Mesendoderm (in vitro differentiated cells): ENCODE data around the gene KCNQ5.

Experiments
- DNase-seq: peaks from one replicate; pipeline ENCODE4 v3.0.0; 2013
- H2AK5ac ChIP-seq: 2 replicates; pipeline ENCODE4 v1.6.1; 2013; ENCODE audit warnings: low read length, inconsistent platforms
- H2BK120ac ChIP-seq: 2 replicates; pipeline ENCODE4 v1.6.1; 2013; ENCODE audit warnings: low read depth, mild to moderate bottlenecking, low read length, moderate library complexity, mixed read lengths
- H2BK15ac ChIP-seq: replicated peaks from 2 replicates; pipeline ENCODE4 v1.6.1; 2013; ENCODE audit warnings: low read depth, mild to moderate bottlenecking, moderate library complexity
- H2BK5ac ChIP-seq: 2 replicates; pipeline ENCODE4 v1.6.1; 2013; ENCODE audit warnings: low read length, inconsistent platforms
- H3K18ac ChIP-seq: 2 replicates; pipeline ENCODE4 v1.6.1; 2013; ENCODE audit warnings: mild to moderate bottlenecking, low read length, mixed read lengths
- H3K23ac ChIP-seq: one replicate; pipeline ENCODE4 v1.6.1; 2013; ENCODE audit warnings: low read length
- H3K27ac ChIP-seq: 2 replicates; pipeline ENCODE4 v1.5.1; 2013; ENCODE audit warnings: low read depth, mild to moderate bottlenecking, inconsistent platforms, low read length, moderate library complexity
- H3K27me3 ChIP-seq: 2 replicates; pipeline ENCODE4 v1.6.1; 2013; ENCODE audit warnings: low read length, control low read depth, mild to moderate bottlenecking, inconsistent platforms; ENCODE audit not compliant: insufficient read depth, poor library complexity
- H3K36me3 ChIP-seq: 2 replicates; pipeline ENCODE4 v1.6.1; 2013; ENCODE audit warnings: low read length, inconsistent platforms; ENCODE audit not compliant: control insufficient read depth, insufficient read depth
- H3K4ac ChIP-seq: one replicate; pipeline ENCODE4 v1.6.1; 2013; ENCODE audit warnings: low read depth, mild to moderate bottlenecking, low read length, moderate library complexity
- H3K4me1 ChIP-seq: 2 replicates; pipeline ENCODE4 v1.6.1; 2013; ENCODE audit warnings: low read depth, low read length, inconsistent platforms; ENCODE audit not compliant: control insufficient read depth
- H3K4me2 ChIP-seq: 2 replicates; pipeline ENCODE4 v1.6.1; 2013; ENCODE audit warnings: low read length
- H3K4me3 ChIP-seq: 2 replicates; pipeline ENCODE4 v1.5.1; 2013; ENCODE audit warnings: mild to moderate bottlenecking, low read length
- H3K56ac ChIP-seq: one replicate; pipeline ENCODE4 v1.6.1; 2013; ENCODE audit warnings: low read length
- H3K79me1 ChIP-seq: 2 replicates; pipeline ENCODE4 v1.6.1; 2013; ENCODE audit warnings: low read length, inconsistent platforms
- H3K79me2 ChIP-seq: 2 replicates; pipeline ENCODE4 v1.6.1; 2013; ENCODE audit warnings: mild to moderate bottlenecking, low read length; ENCODE audit not compliant: control insufficient read depth, insufficient read depth
- H3K9ac ChIP-seq: 2 replicates; pipeline ENCODE4 v1.6.1; 2013; ENCODE audit warnings: low read length, inconsistent platforms
- H4K5ac ChIP-seq: one replicate; pipeline ENCODE4 v1.6.1; 2013; ENCODE audit warnings: low read length
- H4K8ac ChIP-seq: one replicate; pipeline ENCODE4 v1.6.1; 2013; ENCODE audit warnings: low read depth, mild to moderate bottlenecking, control low read depth, low read length, moderate library complexity
- WGBS: extraction: QIAGEN DNeasy Blood & Tissue Kit; methylation state at CpG from one replicate; pipeline ENCODE4 v1.1.7; 2013; ENCODE audit warnings: low lambda C conversion rate, missing lambda C conversion rate; ENCODE audit not compliant: insufficient coverage; ENCODE audit errors: extremely low coverage; 5-methylcytosine and 5-hydroxymethylcytosine counted together

Gene KCNQ5

GRCh38 chr6:72857791-72858585 lies 236.1 kb downstream of the KCNQ5 start:
- H2BK5ac ChIP-seq = no peak overlapping the region
- peak; percentile 8 for DNase-seq
- no peak overlapping the region for H2BK120ac ChIP-seq
- H2AK5ac ChIP-seq = no peak overlapping the region
- no peaks in the 10 kb centered on the region for H3K79me1 ChIP-seq
- no peak overlapping the region for H4K5ac ChIP-seq
- no peaks in the 10 kb centered on the region for H3K27me3 ChIP-seq
- no peak overlapping the region for H3K23ac ChIP-seq
- no peaks in the 10 kb centered on the region for H3K4me1 ChIP-seq
- H3K27ac ChIP-seq = no peak overlapping the region
- WGBS = no CpG with 5 or more reads among the region's 4 CpGs
- H3K18ac ChIP-seq = no peak overlapping the region
- H3K56ac ChIP-seq = no peak overlapping the region
- no peak overlapping the region for H3K4ac ChIP-seq
- H3K79me2 ChIP-seq = no peaks in the 10 kb centered on the region
- no peaks in the 10 kb centered on the region for H3K36me3 ChIP-seq
- H2BK15ac ChIP-seq = no peak overlapping the region
- H3K9ac ChIP-seq = no peak overlapping the region
- H3K4me3 ChIP-seq = no peak overlapping the region
- H4K8ac ChIP-seq = no peak overlapping the region
- H3K4me2 ChIP-seq = no peak overlapping the region

GRCh38 chr6:72861059-72861458 lies 239.2 kb downstream of the KCNQ5 start:
- no peaks in the 10 kb centered on the region for H3K27me3 ChIP-seq
- H3K79me1 ChIP-seq = no peaks in the 10 kb centered on the region
- no peak overlapping the region for H3K56ac ChIP-seq
- no peak overlapping the region for H3K27ac ChIP-seq
- no peak overlapping the region for H3K18ac ChIP-seq
- H4K8ac ChIP-seq = no peak overlapping the region
- no peaks in the 10 kb centered on the region for H3K36me3 ChIP-seq
- no peak overlapping the region for H3K4me3 ChIP-seq
- no peak overlapping the region for H3K9ac ChIP-seq
- H3K23ac ChIP-seq = no peak overlapping the region
- no peaks in the 10 kb centered on the region for H3K4me1 ChIP-seq
- no peak overlapping the region for H4K5ac ChIP-seq
- no peaks in the 10 kb centered on the region for H3K79me2 ChIP-seq
- H3K4me2 ChIP-seq = no peak overlapping the region
- no peak overlapping the region for H2BK15ac ChIP-seq
- no peak for DNase-seq
- H2BK5ac ChIP-seq = no peak overlapping the region
- no peak overlapping the region for H3K4ac ChIP-seq
- WGBS = no CpG with 5 or more reads among the region's 2 CpGs
- no peak overlapping the region for H2AK5ac ChIP-seq
- no peak overlapping the region for H2BK120ac ChIP-seq

- no peak for DNase-seq
- Histone ChIP-seq H3K27me3 (no peaks in the 10 kb centered on the region), H2BK15ac (no peak overlapping the region), H3K9ac (no peak overlapping the region), H4K5ac (no peak overlapping the region), H3K23ac (no peak overlapping the region), H3K4me2 (no peak overlapping the region), H2BK120ac (no peak overlapping the region), H4K8ac (no peak overlapping the region), H3K18ac (no peak overlapping the region), H3K36me3 (no peaks in the 10 kb centered on the region), H3K27ac (no peak overlapping the region), H3K79me1 (no peaks in the 10 kb centered on the region), H3K4me1 (no peaks in the 10 kb centered on the region), H2AK5ac (no peak overlapping the region), H3K4ac (no peak overlapping the region), H3K4me3 (no peak overlapping the region), H3K56ac (no peak overlapping the region), H3K79me2 (no peaks in the 10 kb centered on the region), H2BK5ac (no peak overlapping the region)
- WGBS = no CpG with 5 or more reads among the region's 2 CpGs
These were observed 240.1 kb downstream of the KCNQ5 start for GRCh38 chr6:72861935-72862432.

GRCh38 chr6:72863131-72863530 lies 241.3 kb downstream of the KCNQ5 start:
- H3K27ac ChIP-seq = no peak overlapping the region
- no peak overlapping the region for H3K4ac ChIP-seq
- no peak overlapping the region for H4K5ac ChIP-seq
- H4K8ac ChIP-seq = no peak overlapping the region
- no peaks in the 10 kb centered on the region for H3K4me1 ChIP-seq
- no peak overlapping the region for H2AK5ac ChIP-seq
- H3K9ac ChIP-seq = no peak overlapping the region
- H3K18ac ChIP-seq = no peak overlapping the region
- no peak overlapping the region for H2BK120ac ChIP-seq
- no peaks in the 10 kb centered on the region for H3K36me3 ChIP-seq
- no peaks in the 10 kb centered on the region for H3K27me3 ChIP-seq
- no peak overlapping the region for H3K56ac ChIP-seq
- DNase-seq = peak; percentile 6
- H3K79me2 ChIP-seq = no peaks in the 10 kb centered on the region
- WGBS = no CpG with 5 or more reads among the region's 1 CpG
- H3K79me1 ChIP-seq = no peaks in the 10 kb centered on the region
- no peak overlapping the region for H3K4me3 ChIP-seq
- no peak overlapping the region for H2BK5ac ChIP-seq
- H3K4me2 ChIP-seq = no peak overlapping the region
- no peak overlapping the region for H2BK15ac ChIP-seq
- H3K23ac ChIP-seq = no peak overlapping the region

- no peaks in the 10 kb centered on the region for H3K27me3 ChIP-seq
- no peak overlapping the region for H3K4ac ChIP-seq
- H3K27ac ChIP-seq = no peak overlapping the region
- no peak overlapping the region for H2BK15ac ChIP-seq
- no peak overlapping the region for H3K4me3 ChIP-seq
- no peak overlapping the region for H4K5ac ChIP-seq
- DNase-seq = no peak
- H4K8ac ChIP-seq = no peak overlapping the region
- no peak overlapping the region for H3K56ac ChIP-seq
- no peaks in the 10 kb centered on the region for H3K36me3 ChIP-seq
- H3K9ac ChIP-seq = no peak overlapping the region
- no peak overlapping the region for H2AK5ac ChIP-seq
- WGBS = no CpG with 5 or more reads among the region's 1 CpG
- H2BK120ac ChIP-seq = no peak overlapping the region
- H3K4me1 ChIP-seq = no peaks in the 10 kb centered on the region
- H3K18ac ChIP-seq = no peak overlapping the region
- no peak overlapping the region for H2BK5ac ChIP-seq
- H3K23ac ChIP-seq = no peak overlapping the region
- H3K79me2 ChIP-seq = no peaks in the 10 kb centered on the region
- H3K4me2 ChIP-seq = no peak overlapping the region
- H3K79me1 ChIP-seq = no peaks in the 10 kb centered on the region
These were observed 242.4 kb downstream of the KCNQ5 start for GRCh38 chr6:72864236-72864635.

GRCh38 chr6:72864799-72865198 lies 242.9 kb downstream of the KCNQ5 start:
- no peaks in the 10 kb centered on the region for H3K79me1 ChIP-seq
- H3K4me3 ChIP-seq = no peak overlapping the region
- no peak overlapping the region for H4K5ac ChIP-seq
- H3K23ac ChIP-seq = no peak overlapping the region
- H3K4me1 ChIP-seq = no peaks in the 10 kb centered on the region
- H3K79me2 ChIP-seq = no peaks in the 10 kb centered on the region
- no peak for DNase-seq
- H2BK15ac ChIP-seq = no peak overlapping the region
- H3K27me3 ChIP-seq = no peaks in the 10 kb centered on the region
- H2BK5ac ChIP-seq = no peak overlapping the region
- H3K4ac ChIP-seq = no peak overlapping the region
- H3K56ac ChIP-seq = no peak overlapping the region
- H2BK120ac ChIP-seq = no peak overlapping the region
- H3K36me3 ChIP-seq = no peaks in the 10 kb centered on the region
- H3K9ac ChIP-seq = no peak overlapping the region
- no peak overlapping the region for H4K8ac ChIP-seq
- no peak overlapping the region for H3K4me2 ChIP-seq
- no peak overlapping the region for H3K18ac ChIP-seq
- H3K27ac ChIP-seq = no peak overlapping the region
- no peak overlapping the region for H2AK5ac ChIP-seq
